ENCODE data around the gene ZNRF2. TPM values are rescaled to one million over a fixed set of nuclear protein-coding genes. Genes with fewer than 3 reads are reported as not detected.
"Not testable (repeated sequence)": the region's sequence is repeated elsewhere in the genome, so short reads cannot be mapped to it uniquely, and the experiment has no call there.

Gene ZNRF2
- total RNA-seq, 1 donor from 2014 or later, result 31.7 TPM

DNA sequence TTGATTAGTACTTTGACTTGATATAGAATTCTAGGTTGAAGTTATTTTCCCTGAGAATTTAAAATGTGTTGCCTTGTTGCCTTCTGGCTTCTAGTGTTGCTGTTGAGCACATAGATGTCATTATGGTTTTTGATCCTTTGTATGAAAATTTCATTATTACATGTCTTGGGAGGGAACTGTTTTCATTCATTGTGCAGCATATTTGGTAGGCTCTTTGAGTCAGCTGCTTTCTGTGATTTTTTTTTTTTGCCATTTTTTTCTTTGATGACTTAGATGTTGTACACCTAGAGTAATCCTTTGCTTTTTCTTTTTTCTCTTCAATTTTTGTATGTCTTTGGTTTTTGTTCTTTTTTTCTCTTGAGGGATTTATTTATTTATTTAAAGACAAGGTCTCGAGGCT lies 13.1 kb downstream of the ZNRF2 start:
- H3K4me3 ChIP-seq; DNase-seq (ENCODE audit: low spot score in 2 of 2); H3K4me1 ChIP-seq; H3K27ac ChIP-seq; H3K27me3 ChIP-seq; H3K9me3 ChIP-seq; H3K36me3 ChIP-seq; intact Hi-C loops (cut with DNase I): not testable (repeated sequence)

DNA sequence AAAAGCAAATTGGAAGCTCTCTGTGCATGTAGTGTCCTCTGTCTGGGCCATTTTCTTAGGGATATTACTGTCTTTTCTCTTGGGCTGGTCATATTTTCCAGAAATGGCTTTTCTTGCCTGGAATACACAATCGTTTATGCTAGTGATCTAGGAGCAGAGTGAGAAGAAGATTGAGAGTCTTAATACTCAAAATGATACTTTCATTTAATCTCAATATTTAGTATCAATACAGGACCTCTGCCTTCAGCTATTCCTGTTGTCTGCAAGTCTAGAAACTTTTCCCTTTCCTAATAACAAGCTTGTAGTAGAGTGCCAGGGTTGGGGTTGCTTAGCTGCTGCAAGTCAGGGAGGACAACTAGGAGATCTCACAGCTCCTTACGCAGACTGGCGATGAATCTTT lies 14.0 kb downstream of the ZNRF2 start:
- H3K4me1 ChIP-seq; H3K36me3 ChIP-seq; intact Hi-C loops (cut with DNase I); H3K9me3 ChIP-seq; DNase-seq (ENCODE audit: low spot score in 2 of 2); H3K4me3 ChIP-seq; H3K27ac ChIP-seq; H3K27me3 ChIP-seq: not testable (repeated sequence)

DNA sequence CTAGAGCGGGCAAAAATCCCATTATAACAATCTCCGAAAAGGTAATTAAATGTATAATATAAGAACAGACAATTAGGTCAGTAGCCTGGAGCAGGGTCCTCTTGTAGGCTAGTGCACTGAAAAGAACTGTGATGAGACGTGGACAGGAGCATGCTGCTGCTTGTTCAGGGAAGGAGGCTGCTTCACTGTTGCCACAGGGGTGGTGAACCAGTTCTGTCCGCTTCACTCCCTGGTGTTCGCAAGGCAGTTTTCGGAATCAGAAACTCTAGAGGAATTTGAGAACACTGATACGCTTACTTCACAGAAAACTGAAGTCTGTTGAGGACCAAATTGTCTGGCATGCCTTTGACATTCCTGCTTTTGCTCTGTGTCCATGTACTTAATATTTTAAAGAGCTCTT lies 17.4 kb downstream of the ZNRF2 start:
- Histone ChIP-seq H3K9me3 (no peaks in the 10 kb centered on the region), H3K27ac (no peak overlapping the region), H3K4me1 (no peaks in the 10 kb centered on the region), H3K4me3 (no peak overlapping the region), H3K27me3 (no peaks in the 10 kb centered on the region), H3K36me3 (no peaks in the 10 kb centered on the region)
- intact Hi-C loops (cut with DNase I), result no loop called here
- no peak for DNase-seq (ENCODE audit: low spot score in 2 of 2)
- TF ChIP-seq, protein P1, sequence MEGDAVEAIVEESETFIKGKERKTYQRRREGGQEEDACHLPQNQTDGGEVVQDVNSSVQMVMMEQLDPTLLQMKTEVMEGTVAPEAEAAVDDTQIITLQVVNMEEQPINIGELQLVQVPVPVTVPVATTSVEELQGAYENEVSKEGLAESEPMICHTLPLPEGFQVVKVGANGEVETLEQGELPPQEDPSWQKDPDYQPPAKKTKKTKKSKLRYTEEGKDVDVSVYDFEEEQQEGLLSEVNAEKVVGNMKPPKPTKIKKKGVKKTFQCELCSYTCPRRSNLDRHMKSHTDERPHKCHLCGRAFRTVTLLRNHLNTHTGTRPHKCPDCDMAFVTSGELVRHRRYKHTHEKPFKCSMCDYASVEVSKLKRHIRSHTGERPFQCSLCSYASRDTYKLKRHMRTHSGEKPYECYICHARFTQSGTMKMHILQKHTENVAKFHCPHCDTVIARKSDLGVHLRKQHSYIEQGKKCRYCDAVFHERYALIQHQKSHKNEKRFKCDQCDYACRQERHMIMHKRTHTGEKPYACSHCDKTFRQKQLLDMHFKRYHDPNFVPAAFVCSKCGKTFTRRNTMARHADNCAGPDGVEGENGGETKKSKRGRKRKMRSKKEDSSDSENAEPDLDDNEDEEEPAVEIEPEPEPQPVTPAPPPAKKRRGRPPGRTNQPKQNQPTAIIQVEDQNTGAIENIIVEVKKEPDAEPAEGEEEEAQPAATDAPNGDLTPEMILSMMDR (IDR thresholded peaks at IDR 0.05), result no peak

DNA sequence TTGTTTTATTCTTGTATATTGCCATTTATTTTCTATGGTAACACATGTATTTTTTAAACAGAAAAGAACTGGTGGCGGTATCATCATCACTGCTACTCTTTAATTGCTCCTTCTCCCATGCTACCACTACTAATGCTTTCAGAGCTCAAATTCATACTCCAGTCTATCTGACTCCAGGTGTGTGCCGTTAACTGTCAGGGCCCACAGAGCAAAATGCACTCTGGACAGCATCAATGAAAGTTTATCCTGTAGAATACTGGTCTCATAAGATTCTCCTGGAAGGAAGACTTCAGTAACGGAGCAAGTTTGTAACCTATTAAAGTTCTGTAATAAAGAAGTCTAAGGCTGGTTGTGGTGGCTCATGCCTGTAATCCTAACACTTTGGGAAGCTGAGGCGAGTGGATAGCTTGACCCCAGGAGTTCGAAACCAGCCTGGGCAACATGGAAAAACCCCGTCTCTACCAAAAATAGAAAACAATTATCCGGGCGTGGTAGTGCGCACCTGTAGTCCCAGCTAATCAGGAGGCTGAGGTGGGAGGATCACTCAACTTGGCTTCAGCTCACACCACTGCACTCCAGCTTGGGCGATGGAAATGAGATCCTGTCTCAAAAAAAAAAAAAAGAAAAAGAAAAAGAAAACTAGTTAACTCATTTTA lies 18.4 kb downstream of the ZNRF2 start:
- Histone ChIP-seq H3K27me3 (no peaks in the 10 kb centered on the region), H3K9me3 (no peaks in the 10 kb centered on the region), H3K36me3 (no peaks in the 10 kb centered on the region), H3K27ac (no peak overlapping the region), H3K4me1 (no peaks in the 10 kb centered on the region), H3K4me3 (no peak overlapping the region)
- TF ChIP-seq, protein P1 (IDR thresholded peaks at IDR 0.05), result no peak
- DNase-seq (ENCODE audit: low spot score in 2 of 2), result no peak
- intact Hi-C loops (cut with DNase I), result no loop called here

DNA sequence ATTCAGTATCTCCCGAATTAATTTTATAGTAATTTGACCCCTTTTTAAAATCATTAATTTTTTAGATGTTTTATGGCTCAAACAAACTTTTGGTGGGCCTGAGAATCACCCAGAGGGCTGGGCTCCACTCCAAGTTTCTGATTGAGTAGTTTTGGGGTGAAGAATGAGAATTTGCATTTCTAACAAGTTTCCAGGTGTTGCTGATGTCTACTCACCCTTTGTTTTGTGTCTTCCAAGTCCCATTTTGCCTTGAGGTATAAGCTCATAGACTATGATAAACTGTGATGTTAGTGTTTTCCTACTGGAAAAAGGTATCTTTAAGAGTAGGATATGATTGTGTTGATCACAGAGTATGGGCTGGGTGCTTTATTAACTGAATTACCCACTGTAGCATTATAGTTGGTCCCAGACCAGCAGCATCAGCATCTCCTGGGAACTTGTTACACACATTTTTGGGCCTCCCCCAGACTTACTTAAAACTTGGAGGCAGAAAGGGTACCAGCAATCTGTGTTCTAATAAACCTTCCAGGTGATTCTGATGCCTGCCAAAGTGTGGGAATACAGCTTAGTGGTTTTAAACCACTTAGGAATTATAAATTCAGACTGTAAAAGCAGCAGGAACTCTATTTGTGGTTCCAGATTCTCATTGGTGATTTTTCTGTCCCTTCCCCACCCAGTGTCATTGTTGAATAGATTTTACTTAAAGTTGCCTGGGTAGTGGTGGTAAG lies 19.1 kb downstream of the ZNRF2 start:
- Histone ChIP-seq H3K4me1 (no peaks in the 10 kb centered on the region), H3K36me3 (no peaks in the 10 kb centered on the region), H3K9me3 (no peaks in the 10 kb centered on the region), H3K27me3 (no peaks in the 10 kb centered on the region), H3K4me3 (no peak overlapping the region), H3K27ac (no peak overlapping the region)
- no peak for DNase-seq (ENCODE audit: low spot score in 2 of 2)
- TF ChIP-seq, protein P1 (IDR thresholded peaks at IDR 0.05), result no peak
- intact Hi-C loops (cut with DNase I), result no loop called here

DNA sequence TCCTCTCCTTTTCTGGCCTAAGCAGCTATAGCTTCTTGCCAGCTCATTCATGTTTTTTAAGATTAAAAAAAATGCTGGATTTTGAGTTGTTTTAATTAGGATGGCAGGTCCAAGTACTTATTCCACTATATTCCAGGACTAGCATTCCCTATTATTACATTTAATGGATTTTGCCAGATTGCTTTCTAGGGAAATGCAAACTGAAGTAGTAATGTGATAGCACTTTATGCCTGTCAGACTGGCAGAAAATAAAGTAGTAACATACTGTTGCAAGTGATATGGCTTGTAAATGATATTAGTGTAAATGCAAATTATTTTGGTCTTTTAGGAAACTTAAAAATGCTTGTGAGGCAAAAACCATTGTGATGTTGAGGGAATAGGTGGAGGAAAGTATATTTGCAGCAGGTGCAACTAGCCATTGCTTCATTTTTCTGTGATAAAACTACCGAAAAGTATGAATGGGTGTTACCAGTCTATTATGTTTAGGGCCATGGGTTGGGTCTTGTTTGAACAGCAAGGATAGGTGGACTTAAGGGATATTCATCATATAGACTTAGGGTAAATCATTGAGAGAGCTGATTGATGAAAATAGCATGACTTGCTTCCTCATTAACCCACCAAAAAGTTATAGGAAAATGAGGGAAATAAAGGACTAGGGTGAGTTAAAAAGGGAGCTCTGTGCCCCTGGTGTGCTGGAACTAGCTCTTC lies 19.9 kb downstream of the ZNRF2 start:
- no peaks in the 10 kb centered on the region for H3K9me3 ChIP-seq
- intact Hi-C loops (cut with DNase I), result no loop called here
- no peak overlapping the region for H3K27ac ChIP-seq
- no peaks in the 10 kb centered on the region for H3K27me3 ChIP-seq
- no peak for DNase-seq (ENCODE audit: low spot score in 2 of 2)
- TF ChIP-seq, protein P1 (IDR thresholded peaks at IDR 0.05), result no peak
- H3K36me3 ChIP-seq, result no peaks in the 10 kb centered on the region
- no peak overlapping the region for H3K4me3 ChIP-seq
- H3K4me1 ChIP-seq, result no peaks in the 10 kb centered on the region
